Adipose tissue (tissue), 3 donors: ENCODE measurements around the gene NCKAP1. TPM values are rescaled to one million over a fixed set of nuclear protein-coding genes. Genes with fewer than 3 reads are reported as not detected.
"Not testable (repeated sequence)": the region's sequence is repeated elsewhere in the genome, so short reads cannot be mapped to it uniquely, and the experiment has no call there.

Experiments
- H3K27ac ChIP-seq: one replicate; pipeline ENCODE4 v1.5.1; 2013; ENCODE audit warnings: low read depth, low read length
- WGBS, 3 donors: extraction: QIAGEN DNeasy Blood & Tissue Kit; methylation state at CpG; one replicate each; pipeline ENCODE4 v1.1.7; 2013; 5-methylcytosine and 5-hydroxymethylcytosine counted together
- polyA plus RNA-seq, 3 donors: library from polyadenylated mRNA; stranded (reverse); fragments of 200-250 nt; gene quantifications; one replicate each; pipeline ENCODE4 v1.2.3, GENCODE V29; 2013
- donor health status: healthy with polysubstance abuse.
- donor health status: Bipolar disorder and iron deficiency.
- donor health status: healthy.

Gene NCKAP1, protein sequence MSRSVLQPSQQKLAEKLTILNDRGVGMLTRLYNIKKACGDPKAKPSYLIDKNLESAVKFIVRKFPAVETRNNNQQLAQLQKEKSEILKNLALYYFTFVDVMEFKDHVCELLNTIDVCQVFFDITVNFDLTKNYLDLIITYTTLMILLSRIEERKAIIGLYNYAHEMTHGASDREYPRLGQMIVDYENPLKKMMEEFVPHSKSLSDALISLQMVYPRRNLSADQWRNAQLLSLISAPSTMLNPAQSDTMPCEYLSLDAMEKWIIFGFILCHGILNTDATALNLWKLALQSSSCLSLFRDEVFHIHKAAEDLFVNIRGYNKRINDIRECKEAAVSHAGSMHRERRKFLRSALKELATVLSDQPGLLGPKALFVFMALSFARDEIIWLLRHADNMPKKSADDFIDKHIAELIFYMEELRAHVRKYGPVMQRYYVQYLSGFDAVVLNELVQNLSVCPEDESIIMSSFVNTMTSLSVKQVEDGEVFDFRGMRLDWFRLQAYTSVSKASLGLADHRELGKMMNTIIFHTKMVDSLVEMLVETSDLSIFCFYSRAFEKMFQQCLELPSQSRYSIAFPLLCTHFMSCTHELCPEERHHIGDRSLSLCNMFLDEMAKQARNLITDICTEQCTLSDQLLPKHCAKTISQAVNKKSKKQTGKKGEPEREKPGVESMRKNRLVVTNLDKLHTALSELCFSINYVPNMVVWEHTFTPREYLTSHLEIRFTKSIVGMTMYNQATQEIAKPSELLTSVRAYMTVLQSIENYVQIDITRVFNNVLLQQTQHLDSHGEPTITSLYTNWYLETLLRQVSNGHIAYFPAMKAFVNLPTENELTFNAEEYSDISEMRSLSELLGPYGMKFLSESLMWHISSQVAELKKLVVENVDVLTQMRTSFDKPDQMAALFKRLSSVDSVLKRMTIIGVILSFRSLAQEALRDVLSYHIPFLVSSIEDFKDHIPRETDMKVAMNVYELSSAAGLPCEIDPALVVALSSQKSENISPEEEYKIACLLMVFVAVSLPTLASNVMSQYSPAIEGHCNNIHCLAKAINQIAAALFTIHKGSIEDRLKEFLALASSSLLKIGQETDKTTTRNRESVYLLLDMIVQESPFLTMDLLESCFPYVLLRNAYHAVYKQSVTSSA
- polyA plus RNA-seq = 10 to 100 TPM; 36.6 to 56.8 (median 41.5) TPM

DNA sequence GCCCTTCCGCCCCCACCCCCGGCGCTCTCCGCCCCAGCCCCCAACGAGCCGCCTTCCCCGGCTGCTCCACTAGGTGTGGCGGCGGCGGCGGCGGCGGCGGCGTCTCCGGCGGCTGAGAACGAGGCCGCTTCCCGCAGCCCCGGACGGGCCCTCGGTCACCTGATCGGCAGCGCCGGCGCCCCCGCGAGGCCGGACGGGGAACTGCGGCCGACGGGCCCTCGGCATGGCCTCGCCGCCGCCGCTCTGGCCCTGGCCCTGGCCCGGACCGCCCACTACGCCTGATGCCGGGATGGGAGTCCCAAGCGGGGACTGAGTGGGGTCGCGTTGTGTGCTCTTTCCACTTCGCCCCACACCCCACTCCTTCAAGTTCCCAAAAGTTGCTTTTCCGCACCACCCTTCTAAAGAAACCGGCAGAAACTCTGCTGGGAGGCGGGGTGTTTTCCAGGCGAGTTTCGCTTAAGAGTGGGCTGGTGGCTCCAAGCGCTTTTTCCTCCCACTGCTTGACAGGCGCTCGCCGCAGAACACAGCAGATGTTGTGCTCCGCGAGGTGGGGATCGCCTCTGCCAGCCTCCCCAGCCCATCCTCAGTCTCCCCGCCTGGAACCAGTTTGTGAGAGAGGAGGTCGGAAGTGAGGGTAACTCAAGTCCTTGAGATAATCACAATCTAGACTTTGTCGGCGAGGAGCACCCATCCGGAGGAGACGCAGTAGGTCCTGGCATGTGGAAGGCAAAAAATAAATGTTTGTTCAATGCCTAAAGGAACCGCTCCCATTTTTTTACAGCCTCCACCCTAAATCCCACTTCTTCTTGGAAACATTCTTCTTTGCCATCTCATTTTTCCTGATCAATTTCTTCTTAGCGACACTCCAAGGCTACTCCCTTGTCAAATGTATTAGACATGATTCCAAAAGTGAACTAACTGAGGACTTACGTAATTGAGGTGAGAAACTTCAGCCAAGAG, at the start of gene NCKAP1:
NCKAP1 (minus strand) TSS at position 117 of the 960 bp plus-strand sequence. CDS start 358 bp downstream, outside the sequence.
- 1 to 3% (median 2%) methylated on average over 37 to 68 of the region's 68 CpGs for WGBS, 3 donors
- H3K27ac ChIP-seq = peak within 1 kb of the TSS; percentile 94

DNA sequence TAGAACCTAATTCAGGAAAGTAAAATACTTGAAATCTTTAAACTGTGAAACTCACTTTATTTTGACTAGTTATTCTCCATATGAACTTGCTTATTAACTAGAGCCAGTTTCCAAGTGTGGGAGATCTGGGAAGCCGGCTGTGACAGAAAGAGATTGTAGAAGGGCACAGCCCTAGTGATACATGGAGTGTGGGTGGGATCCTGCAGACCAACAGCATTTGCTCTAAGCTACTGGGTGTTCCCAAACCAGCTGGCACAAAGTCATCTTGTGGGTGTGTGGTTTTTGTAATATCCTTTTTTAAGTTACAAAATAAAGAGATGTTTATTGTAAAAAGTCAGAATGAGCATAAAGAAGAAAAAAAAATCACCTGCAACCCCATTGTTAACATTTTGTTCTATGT, 43.7 kb upstream of the NCKAP1 start:
- H3K27ac ChIP-seq = no peak overlapping the region
- 34 to 48% (median 39%) methylated on average over 1 of the region's 1 CpG for WGBS, 3 donors

DNA sequence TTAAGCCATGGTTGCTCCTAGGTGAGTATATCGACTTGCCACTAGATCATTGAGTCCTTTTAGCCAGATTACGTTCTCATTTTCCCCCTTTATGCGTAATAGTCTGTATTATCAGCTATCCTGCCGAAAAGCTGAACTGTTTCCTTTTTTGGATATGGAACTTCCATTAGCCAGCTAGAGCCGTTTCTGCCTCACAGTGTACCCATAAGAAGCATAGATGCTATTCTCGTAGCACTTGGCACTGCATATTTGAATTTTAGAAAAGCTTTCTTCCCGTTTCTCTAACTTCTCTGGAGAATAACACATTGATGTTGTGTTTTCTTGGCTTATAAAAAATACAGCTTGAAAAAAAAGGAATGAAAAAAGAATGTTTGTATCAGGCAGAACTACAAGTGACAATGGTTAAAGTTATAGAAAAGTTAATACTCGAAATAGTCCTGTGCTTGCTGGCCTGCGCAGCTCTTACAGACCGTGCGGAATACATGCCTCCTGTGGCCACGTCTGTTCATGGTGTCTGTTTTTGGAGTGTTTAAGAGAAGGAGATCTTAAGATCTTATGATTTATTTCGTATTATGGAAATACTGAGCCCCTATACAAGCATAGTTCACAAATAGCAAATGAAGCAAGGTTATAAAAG, 41.0 kb upstream of the NCKAP1 start:
- no peak overlapping the region for H3K27ac ChIP-seq
- WGBS, 3 donors = 12 to 26% (median 17%) methylated on average over 13 of the region's 13 CpGs

DNA sequence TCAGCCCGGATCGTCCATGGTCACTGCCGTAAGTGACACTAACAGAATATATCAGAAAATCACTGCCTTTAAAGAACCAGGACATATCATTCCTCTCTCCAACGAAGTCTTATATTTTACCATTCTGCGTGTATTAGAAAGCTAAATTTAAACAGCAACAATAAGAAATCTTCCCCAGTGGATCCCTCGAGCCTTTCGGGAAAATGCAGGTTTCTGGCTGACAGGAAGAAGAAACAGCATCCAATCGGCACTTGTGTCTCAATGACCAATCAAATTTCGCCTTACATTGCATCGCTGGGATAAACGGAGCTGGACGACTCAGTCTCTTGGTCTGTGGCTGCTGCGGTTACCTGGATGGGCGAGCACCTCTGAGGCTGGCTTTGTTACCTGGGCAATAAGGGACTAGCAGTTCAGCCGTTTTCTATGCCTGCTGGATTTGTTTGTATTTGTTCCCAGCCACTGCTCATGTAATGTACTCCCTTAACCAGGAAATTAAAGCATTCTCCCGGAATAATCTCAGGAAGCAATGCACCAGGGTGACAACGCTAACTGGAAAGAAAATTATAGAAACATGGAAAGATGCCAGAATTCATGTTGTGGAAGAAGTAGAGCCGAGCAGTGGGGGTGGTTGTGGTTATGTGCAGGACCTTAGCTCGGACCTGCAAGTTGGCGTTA, 40.3 kb upstream of the NCKAP1 start, which contains the start of gene DUSP19:
DUSP19 (plus strand) TSS at position 284 of the 675 bp plus-strand sequence; CDS start at position 471, 187 bp downstream.
- 2 to 3% (median 2%) methylated on average over 20 of the region's 20 CpGs for WGBS, 3 donors
- H3K27ac ChIP-seq = no peak within 1 kb of the TSS

DNA sequence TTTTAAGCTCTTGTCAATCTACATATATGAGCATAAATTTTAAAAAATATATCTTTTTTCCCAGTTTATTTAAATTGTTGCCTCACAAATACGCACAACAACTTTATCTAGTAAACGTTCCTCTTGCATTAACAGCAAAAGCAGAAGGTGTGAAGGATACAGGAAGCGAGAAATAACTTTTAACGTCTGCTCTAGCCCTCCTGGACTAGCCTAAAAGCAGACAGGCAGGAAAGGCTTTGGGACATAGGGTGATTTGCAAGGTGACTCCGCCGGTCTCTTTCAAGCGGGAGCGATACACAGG, 39.9 kb upstream of the NCKAP1 start:
- no peak overlapping the region for H3K27ac ChIP-seq
- WGBS, 3 donors = 1 to 6% (median 4%) methylated on average over 8 of the region's 8 CpGs

DNA sequence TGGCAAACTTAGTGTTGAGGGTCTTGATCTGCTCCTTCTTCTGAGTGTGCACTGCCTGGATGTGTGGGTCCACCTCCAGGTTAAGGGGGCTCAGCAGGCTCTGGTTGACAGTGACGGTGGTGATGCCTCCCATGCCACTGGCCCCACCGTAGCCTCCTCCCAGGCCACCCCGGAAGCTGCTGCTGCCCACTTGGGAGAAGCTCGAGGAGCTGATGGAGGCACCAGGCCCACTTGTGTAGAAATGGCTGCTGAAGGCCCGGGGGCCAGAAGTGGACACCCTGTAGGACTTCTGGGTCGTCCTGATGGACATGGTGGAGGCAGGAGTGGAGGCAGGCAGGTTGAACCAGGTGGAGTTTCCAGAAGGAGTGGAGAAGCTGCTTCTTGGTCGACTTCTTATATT, 33.9 kb upstream of the NCKAP1 start:
- no peak overlapping the region for H3K27ac ChIP-seq
- 85 to 94% (median 93%) methylated on average over 7 of the region's 7 CpGs for WGBS, 3 donors

DNA sequence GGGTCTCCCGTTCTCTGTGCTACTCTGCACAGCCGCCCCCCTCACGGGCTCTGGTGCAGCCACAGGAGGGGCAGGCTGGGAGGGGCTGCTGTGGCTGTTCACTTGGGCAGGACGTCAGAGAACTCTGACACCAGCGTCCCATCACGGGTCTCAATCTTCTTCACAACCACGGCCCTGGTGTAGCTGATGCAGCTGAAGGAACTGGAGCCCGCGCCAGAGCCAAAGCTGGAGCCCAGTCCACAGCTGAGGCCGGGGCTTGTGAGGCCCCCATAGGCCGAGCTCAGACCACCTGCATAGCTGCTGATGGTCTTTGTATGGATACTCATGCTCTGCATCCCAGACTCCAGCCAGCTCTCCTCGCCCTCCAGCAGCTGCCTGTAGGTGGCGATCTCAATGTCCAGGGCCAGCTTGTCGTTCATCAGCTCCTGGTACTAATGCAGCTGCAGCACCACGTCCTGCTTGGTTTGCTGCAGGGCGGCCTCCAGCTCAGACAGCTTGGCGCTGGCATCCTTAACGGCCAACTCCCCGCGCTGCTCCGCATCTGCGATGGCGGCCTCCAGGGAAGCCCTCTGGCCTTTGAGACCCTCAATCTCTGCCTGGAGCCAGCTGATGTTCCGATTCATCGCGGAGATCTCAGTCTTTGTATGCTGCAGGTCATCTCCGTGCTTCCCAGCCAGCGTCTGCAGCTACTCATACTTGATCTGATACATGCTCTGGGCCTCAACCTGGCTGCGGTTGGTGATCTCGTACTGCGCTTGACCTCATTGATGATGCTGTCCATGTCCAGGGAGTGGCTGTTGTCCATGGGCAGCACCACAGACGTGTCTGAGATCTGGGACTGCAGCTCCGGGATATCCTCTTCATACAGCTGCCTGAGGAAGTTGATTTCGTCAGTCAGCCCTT, 32.9 kb upstream of the NCKAP1 start:
- 57 to 68% (median 65%) methylated on average over 34 of the region's 34 CpGs for WGBS, 3 donors
- no peak overlapping the region for H3K27ac ChIP-seq

DNA sequence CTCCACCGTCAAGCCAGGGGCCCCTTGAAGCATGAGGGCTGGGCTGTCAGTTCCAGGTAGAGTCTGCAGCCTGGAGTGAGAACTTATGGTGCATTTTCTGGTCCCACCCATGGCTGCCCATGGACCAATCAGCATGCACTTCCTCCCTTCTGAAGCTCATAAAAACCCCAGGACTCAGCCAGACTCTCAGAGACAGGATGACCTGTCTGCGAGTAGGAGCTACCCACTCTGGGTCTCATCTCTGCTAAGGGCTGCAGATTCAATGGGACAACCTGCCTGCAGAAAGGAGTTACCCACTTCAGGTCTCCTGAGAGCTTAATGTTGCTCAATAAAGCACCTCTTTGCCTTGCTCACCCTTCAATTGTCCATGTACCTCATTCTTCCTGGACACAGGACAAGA, 30.9 kb upstream of the NCKAP1 start:
- 94 to 100% (median 97%) methylated on average over 2 of the region's 2 CpGs for WGBS, 3 donors
- no peak overlapping the region for H3K27ac ChIP-seq

DNA sequence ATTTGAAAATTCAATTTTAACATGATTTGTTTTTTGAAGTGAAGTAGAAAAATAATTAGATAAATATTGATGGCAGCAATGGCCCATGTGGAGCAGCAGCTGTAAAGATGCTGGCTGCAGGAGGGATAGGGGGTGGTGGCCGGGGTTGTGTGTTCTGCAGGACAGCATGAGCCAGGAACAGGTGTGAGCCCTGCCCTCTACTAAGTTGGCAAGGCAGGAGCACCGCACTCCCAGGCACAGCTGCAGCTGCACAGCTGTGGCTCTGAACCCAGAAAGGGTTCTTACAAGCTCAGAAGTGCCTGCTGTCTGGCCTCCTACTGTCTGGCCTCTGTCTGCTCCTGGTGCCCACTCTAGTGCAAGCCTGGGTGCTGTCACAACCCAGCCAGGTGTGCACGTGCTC, 30.3 kb upstream of the NCKAP1 start:
- no peak overlapping the region for H3K27ac ChIP-seq
- WGBS, 3 donors = 83 to 84% (median 84%) methylated on average over 3 of the region's 3 CpGs

DNA sequence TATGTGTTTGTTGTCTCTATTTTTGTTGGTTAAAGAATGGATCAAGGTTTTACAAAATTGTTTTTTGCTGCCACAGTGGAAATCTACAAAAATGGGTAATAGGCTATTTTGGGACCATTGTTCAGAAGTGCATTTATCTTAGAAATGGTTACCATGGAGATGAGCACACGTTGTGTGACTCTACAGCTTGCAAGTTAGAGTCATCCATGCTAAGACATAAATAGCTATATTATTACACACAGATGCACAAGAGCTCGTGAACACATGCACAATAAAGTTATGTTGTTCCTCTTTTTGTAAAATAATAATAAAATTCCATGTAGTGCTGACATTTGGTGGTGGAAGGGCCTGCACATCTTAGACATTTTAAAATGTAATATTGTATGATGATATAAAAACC, 24.8 kb upstream of the NCKAP1 start:
- 25 to 47% (median 28%) methylated on average over 2 of the region's 2 CpGs for WGBS, 3 donors
- H3K27ac ChIP-seq = no peak overlapping the region

DNA sequence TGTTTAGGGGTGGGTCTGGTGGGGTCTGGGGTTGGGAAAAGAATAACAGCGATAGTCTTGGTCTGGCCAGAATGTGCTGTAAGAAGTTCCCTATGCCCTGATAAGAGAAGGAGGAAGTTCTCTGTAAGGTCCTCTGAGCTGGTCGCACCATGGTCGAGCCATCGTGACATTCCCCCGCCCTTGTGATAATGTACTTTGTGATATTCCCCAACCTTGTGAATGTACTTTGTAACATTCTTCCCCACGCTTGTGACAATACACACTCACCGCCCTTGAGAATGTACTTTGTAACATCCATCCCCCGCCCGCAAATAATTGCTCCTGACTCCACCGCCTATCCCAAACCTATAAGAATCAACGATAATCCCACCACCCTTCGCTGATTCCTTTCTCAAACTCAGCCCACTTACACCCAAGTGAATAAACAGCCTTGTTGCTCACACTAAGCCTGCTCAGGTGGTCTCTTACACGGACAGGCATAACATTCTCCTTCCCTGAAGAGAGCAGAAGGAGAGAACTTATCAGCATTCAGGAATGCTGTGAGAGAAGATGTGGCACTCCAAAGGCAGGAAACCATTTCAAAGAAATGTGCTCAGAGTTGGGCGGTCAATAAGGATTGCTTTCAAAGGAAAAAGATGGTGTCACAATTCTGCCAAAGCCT, 22.4 kb upstream of the NCKAP1 start:
- no peak overlapping the region for H3K27ac ChIP-seq
- 88 to 95% (median 94%) methylated on average over 14 of the region's 14 CpGs for WGBS, 3 donors

DNA sequence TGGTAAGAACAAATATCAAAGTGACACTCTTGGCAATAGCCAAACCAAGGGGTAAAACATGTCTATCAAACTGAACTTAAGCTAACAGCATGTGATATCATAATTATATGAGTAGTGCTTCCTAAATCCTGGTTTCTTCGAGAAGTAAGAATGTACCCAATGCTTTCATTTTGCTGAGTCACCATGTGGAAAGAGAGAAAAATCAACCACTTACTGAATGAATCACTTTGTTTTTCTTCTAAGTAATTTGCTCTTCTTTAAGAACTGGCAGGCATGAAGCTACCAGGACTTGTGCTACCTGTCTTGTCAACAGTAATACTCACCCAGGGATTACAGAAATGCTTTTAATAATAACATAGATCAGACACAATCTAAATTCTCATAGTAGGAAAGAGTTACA, 21.3 kb upstream of the NCKAP1 start:
- H3K27ac ChIP-seq = no peak overlapping the region
- whole genome bisulfite sequencing, 3 donors = 29 to 68% (median 30%) methylated on average over 1 of the region's 1 CpG

DNA sequence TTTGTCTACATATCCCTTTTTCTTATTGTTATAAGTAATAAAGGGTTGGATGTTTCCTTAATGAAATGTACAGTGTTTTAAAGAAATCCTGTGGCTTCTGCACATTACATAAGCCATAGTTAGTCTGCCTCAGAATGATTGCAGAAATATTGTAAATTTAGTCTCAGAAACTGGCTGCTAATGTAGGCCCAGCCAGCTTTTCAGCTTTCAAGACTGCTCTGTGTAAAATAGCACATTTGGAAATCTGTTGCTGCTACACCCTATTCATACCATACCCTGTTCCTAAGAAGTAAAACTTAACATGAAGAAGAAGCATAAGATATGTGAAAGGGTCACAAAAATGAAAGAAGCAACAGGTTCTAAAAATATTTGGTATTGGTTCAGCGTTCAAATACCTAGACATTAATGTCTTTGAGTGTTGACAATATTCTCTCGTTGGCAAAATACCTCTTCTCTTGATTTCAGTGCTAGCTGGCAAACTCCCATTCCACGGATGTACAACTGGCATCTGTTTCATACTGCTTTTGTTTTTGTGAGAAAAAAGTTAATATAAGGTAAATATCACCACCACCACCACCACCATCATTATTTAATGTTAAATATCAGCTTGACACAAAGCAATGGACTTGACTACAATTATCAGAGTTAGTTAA, 19.2 kb upstream of the NCKAP1 start:
- WGBS, 3 donors = 24 to 74% (median 71%) methylated on average over 3 of the region's 3 CpGs

DNA sequence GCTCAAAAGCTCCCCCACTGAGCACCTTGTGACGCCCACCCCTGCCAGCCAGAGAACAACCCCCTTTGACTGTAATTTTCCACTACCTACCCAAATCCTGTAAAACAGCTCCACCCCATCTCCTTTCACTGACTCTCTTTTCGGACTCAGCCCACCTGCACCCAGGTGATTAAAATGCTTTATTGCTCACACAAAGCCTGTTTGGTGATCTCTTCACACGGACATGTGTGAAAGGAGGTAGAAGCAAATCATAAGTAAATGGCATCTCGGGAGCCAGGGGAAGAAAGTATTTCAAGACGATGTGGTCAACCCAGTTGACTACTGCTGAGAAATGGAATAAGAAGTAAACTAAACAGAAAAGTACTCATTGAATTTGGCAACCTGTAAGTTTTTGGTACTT, 11.2 kb upstream of the NCKAP1 start:
- WGBS, 3 donors = 76 to 82% (median 78%) methylated on average over 5 of the region's 5 CpGs
- no peak overlapping the region for H3K27ac ChIP-seq

More for the DNA sequence above, 19.2 kb upstream of the NCKAP1 start:
- H3K27ac ChIP-seq = no peak overlapping the region

DNA sequence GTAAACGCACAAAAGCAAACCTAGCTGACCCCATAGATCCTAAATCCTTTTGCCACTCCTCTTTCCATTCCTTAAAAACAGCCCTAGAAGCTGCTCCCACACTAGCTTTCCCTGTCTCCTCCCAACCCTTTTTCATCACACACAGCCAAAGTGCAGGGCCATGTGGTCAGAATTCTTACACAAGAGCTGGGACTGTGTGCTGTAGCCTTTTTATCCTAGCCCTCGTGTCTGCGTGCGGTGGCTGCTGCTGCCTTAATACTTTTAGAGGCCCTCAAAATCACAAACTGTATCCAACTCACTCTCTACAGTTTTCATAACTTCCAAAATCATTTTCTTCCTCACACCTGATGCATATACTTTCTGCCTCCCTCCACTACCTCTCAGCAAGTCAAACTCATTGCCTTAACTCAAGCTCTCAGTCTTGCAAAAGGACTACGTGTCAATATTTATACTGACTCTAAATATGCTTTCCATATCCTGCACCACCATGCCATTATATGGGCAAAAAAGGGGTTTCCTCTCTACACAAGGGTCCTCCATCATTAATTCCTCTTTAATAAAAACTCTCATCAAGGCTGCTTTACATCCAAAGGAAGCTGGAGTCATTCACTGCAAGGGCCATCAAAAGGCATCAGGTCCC, 9.3 kb upstream of the NCKAP1 start:
- not testable (repeated sequence) for H3K27ac ChIP-seq
- WGBS, 3 donors = 81 to 93% (median 92%) methylated on average over 5 of the region's 5 CpGs
